Thyroid gland (tissue), 4 donors: ENCODE data around the gene MDN1. TPM values are rescaled to one million over a fixed set of nuclear protein-coding genes. Genes with fewer than 3 reads are reported as not detected.

Experiments
- DNase-seq, 2 donors: peaks; one replicate each; pipeline ENCODE4 v3.0.0-alpha.2; 2019
- H3K27ac ChIP-seq, 3 donors: fragments of 200-600 bp; sonication (generic); 1 replicate in 2 of 3; 2 replicates in 1 of 3; pipeline ENCODE4 v1.5.1; 2016 to 2019; ENCODE audit warnings: mild to moderate bottlenecking in 1 of 3, moderate library complexity in 1 of 3
- H3K27me3 ChIP-seq: fragments of 200-600 bp; sonication (generic); one replicate; pipeline ENCODE4 v1.5.1; 2019
- H3K36me3 ChIP-seq, 2 donors: fragments of 200-600 bp; sonication (generic); one replicate each; pipeline ENCODE4 v1.5.1; 2016 to 2019
- H3K4me1 ChIP-seq, 2 donors: fragments of 200-600 bp; sonication (generic); one replicate each; pipeline ENCODE4 v1.5.1; 2017 to 2019
- H3K4me3 ChIP-seq, 3 donors: fragments of 200-600 bp; sonication (generic); replicated peaks in 1 of 3; 1 replicate in 2 of 3; 2 replicates in 1 of 3; pipeline ENCODE4 v1.5.1; 2016; ENCODE audit warnings: mild to moderate bottlenecking in 1 of 3
- H3K9me3 ChIP-seq: fragments of 200-600 bp; sonication (generic); one replicate; pipeline ENCODE4 v1.5.1; 2017
- CTCF ChIP-seq, 6 experiments: fragments of 200-600 bp in 3 of 6; fragments of 450-650 bp in 3 of 6; sonication (generic) in 3 of 6; IDR thresholded peaks; one replicate each; pipeline ENCODE4 v1.5.1; 2016 to 2019; ENCODE audit warnings: antibody characterized with exemption in 6 of 6, mild to moderate bottlenecking in 2 of 6, inconsistent platforms in 1 of 6, moderate library complexity in 1 of 6
- POLR2A ChIP-seq, 2 donors: fragments of 450-650 bp; IDR thresholded peaks; one replicate each; pipeline ENCODE4 v1.6.1; 2017; ENCODE audit warnings: antibody characterized with exemption in 2 of 2, mild to moderate bottlenecking in 2 of 2, moderate library complexity in 1 of 2
- WGBS, 2 donors: methylation state at CpG; one replicate each; pipeline ENCODE4 v1.1.5; 2017; 5-methylcytosine and 5-hydroxymethylcytosine counted together
- intact Hi-C: fragments of 100-400 bp; cut with DNase I; formaldehyde crosslinking; loops from one replicate; pipeline ENCODE4 v1.15.1; 2023
- total RNA-seq, 4 donors: library from RNA; depleted of rRNA; stranded (reverse); fragments of >200 nt; gene quantifications; one replicate each; pipeline ENCODE4 v1.2.3, GENCODE V29; 2016

MDN1 gene
- total RNA-seq, 4 donors from 2014 or later, result 32.0 to 44.7 (median 40.1) TPM

- Histone ChIP-seq H3K4me3 (no peak overlapping the region), H3K36me3 (peaks cover 47 to 60% of the 10 kb centered on the region in 2 donors), H3K4me1 (no peaks in the 10 kb centered on the region), H3K27ac (no peak overlapping the region), H3K9me3 (no peaks in the 10 kb centered on the region), H3K27me3 (no peaks in the 10 kb centered on the region)
- intact Hi-C loops, result no loop called here
- 88 to 94% methylated on average over 1 of the region's 1 CpG for WGBS, 2 donors
- TF ChIP-seq POLR2A (IDR thresholded peaks at IDR 0.05), result no peak
- no peak for TF ChIP-seq CTCF (IDR thresholded peaks at IDR 0.05)
- DNase-seq, result no peak
Measured at GRCh38 chr6:89661559-89661958, 158.0 kb downstream of the MDN1 start.

GRCh38 chr6:89660981-89661380 lies 158.6 kb downstream of the MDN1 start:
- Histone ChIP-seq H3K36me3 (peaks cover 53 to 66% of the 10 kb centered on the region in 2 donors), H3K9me3 (no peaks in the 10 kb centered on the region), H3K4me1 (no peaks in the 10 kb centered on the region), H3K27ac (no peak overlapping the region), H3K27me3 (no peaks in the 10 kb centered on the region), H3K4me3 (no peak overlapping the region)
- 93 to 94% methylated on average over 4 of the region's 4 CpGs for WGBS, 2 donors
- no peak for TF ChIP-seq CTCF (IDR thresholded peaks at IDR 0.05)
- no peak for TF ChIP-seq POLR2A (IDR thresholded peaks at IDR 0.05)
- intact Hi-C loops, result no loop called here
- no peak for DNase-seq

GRCh38 chr6:89657445-89658158 lies 162.0 kb downstream of the MDN1 start:
- no peak for DNase-seq
- TF ChIP-seq POLR2A (IDR thresholded peaks at IDR 0.05), result no peak
- no peak for TF ChIP-seq CTCF (IDR thresholded peaks at IDR 0.05)
- H3K4me1 ChIP-seq, result no peaks in the 10 kb centered on the region
- no peaks in the 10 kb centered on the region for H3K27me3 ChIP-seq
- no peaks in the 10 kb centered on the region for H3K9me3 ChIP-seq
- no peak overlapping the region for H3K27ac ChIP-seq
- H3K36me3 ChIP-seq, result peaks cover 65 to 77% of the 10 kb centered on the region in 2 donors
- WGBS, 2 donors, result 89 to 91% methylated on average over 13 of the region's 13 CpGs
- intact Hi-C loops, result no loop called here
- no peak overlapping the region for H3K4me3 ChIP-seq

GRCh38 chr6:89655122-89655521 lies 164.5 kb downstream of the MDN1 start:
- no peak overlapping the region for H3K27ac ChIP-seq
- peaks cover 50 to 79% of the 10 kb centered on the region in 2 donors for H3K36me3 ChIP-seq
- WGBS, 2 donors, result 92 to 95% methylated on average over 2 of the region's 2 CpGs

More at GRCh38 chr6:89655122-89655521, 164.5 kb downstream of the MDN1 start:
- Histone ChIP-seq H3K4me3 (no peak overlapping the region), H3K27me3 (no peaks in the 10 kb centered on the region), H3K4me1 (no peaks in the 10 kb centered on the region), H3K9me3 (no peaks in the 10 kb centered on the region)
- no peak for DNase-seq
- TF ChIP-seq CTCF (IDR thresholded peaks at IDR 0.05) (no peak), POLR2A (IDR thresholded peaks at IDR 0.05) (no peak)
- intact Hi-C loops, result no loop called here
